HK-2 (cell line): ENCODE measurements around the gene CARD9.

Source experiments
- DNase-seq: peaks from one replicate; pipeline ENCODE4 v3.0.0-alpha.2; 2018; ENCODE audit not compliant: unreplicated experiment

CARD9 gene

GRCh38 chr9:136347472-136348256 lies 25.8 kb downstream of the CARD9 start:
- DNase-seq = no peak

GRCh38 chr9:136346927-136347465 lies 26.5 kb downstream of the CARD9 start:
- no peak for DNase-seq

GRCh38 chr9:136346157-136346481 lies 27.4 kb downstream of the CARD9 start:
- no peak for DNase-seq

GRCh38 chr9:136345281-136346156 lies 27.9 kb downstream of the CARD9 start:
- peak; percentile 84 for DNase-seq

- no peak for DNase-seq
Measured at GRCh38 chr9:136344544-136345280, 28.8 kb downstream of the CARD9 start.

GRCh38 chr9:136343884-136344269 lies 29.6 kb downstream of the CARD9 start:
- no peak for DNase-seq

GRCh38 chr9:136343121-136343883 lies 30.2 kb downstream of the CARD9 start:
- DNase-seq = no peak

GRCh38 chr9:136342181-136343120 lies 31.0 kb downstream of the CARD9 start:
- DNase-seq = no peak

- no peak for DNase-seq
Measured at GRCh38 chr9:136341769-136342168, 31.7 kb downstream of the CARD9 start.

- DNase-seq = no peak
Measured at GRCh38 chr9:136341042-136341655, 32.3 kb downstream of the CARD9 start.

- DNase-seq = no peak
Measured at GRCh38 chr9:136340356-136341041, 33.0 kb downstream of the CARD9 start.

- no peak for DNase-seq
Measured at GRCh38 chr9:136339958-136340310, 33.5 kb downstream of the CARD9 start.

- DNase-seq = peak; percentile 58
Measured at GRCh38 chr9:136339173-136339957, 34.1 kb downstream of the CARD9 start.

- DNase-seq = no peak
Measured at GRCh38 chr9:136338511-136338910, 35.0 kb downstream of the CARD9 start.

- DNase-seq = no peak
Measured at GRCh38 chr9:136337416-136338395, 35.8 kb downstream of the CARD9 start.

- no peak for DNase-seq
Measured at GRCh38 chr9:136336881-136337280, 36.6 kb downstream of the CARD9 start.

GRCh38 chr9:136336156-136336870 lies 37.2 kb downstream of the CARD9 start:
- no peak for DNase-seq
